GM13976 (cell line): Measurements from ENCODE around the gene EYA4.
A peak's percentile ranks its signal among the peaks of the same experiment; 100 is the strongest.

Experiments used
- DNase-seq: peaks from one replicate; pipeline ENCODE4 v3.0.0; 2012; ENCODE audit warnings: low spot score
- in situ Hi-C: fragments of 300-500 bp; cut with MboI; formaldehyde crosslinking; loops from one replicate; pipeline ENCODE4 v1.12.0; 2022; ENCODE audit warnings: low sequenced_read_pairs, mixed read lengths, inconsistent platforms; ENCODE audit not compliant: unreplicated experiment
- TF ChIP-seq, protein P1 (sequence below): IDR thresholded peaks from 2 replicates; pipeline ENCODE4 v1.5.1; 2012; ENCODE audit warnings: borderline replicate concordance, mild to moderate bottlenecking; ENCODE audit not compliant: insufficient read depth; ENCODE audit errors: extremely low read depth, missing control alignments, control extremely low read depth

Gene EYA4

DNA sequence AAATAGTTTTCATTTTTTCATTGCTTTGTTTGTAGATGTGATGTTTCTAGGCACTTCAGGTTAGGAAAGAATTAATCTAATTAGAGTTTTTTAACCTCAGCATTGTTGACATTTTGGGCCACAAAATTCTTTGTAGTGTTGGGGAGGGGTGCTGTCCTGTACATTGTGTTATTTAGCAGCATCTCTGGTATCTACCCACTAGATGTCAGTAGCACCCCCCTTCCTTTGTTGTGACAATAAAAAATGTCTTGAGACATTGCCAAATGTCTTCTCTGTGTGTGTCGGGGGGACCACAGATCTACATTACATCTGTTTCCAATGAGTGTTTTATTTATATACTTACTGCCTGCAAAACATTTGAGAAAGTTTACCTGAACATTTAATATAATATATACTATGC lies 45.6 kb downstream of the EYA4 start:
- peak; percentile 18 for DNase-seq
- TF ChIP-seq, protein P1, sequence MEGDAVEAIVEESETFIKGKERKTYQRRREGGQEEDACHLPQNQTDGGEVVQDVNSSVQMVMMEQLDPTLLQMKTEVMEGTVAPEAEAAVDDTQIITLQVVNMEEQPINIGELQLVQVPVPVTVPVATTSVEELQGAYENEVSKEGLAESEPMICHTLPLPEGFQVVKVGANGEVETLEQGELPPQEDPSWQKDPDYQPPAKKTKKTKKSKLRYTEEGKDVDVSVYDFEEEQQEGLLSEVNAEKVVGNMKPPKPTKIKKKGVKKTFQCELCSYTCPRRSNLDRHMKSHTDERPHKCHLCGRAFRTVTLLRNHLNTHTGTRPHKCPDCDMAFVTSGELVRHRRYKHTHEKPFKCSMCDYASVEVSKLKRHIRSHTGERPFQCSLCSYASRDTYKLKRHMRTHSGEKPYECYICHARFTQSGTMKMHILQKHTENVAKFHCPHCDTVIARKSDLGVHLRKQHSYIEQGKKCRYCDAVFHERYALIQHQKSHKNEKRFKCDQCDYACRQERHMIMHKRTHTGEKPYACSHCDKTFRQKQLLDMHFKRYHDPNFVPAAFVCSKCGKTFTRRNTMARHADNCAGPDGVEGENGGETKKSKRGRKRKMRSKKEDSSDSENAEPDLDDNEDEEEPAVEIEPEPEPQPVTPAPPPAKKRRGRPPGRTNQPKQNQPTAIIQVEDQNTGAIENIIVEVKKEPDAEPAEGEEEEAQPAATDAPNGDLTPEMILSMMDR = no peak
- in situ Hi-C loops = no loop called here

DNA sequence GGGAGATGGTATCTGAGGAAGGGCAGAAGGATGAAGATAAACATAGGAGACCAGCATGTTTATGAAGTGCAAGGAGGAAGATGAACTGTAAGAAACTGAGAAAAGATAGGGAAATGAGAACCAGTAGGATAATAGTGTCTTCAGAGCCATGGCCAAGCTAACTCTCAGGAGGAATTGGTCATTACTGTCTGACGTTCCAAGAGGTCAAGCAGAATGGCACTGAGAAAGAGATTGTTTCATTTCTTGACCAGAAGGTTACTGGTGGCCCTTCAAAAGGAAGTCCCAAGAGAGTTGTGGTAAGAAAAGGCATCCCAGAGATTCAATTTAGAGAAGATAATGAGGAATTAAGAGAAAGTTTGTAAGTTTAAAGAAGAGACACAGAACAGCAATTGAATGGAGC lies 47.5 kb downstream of the EYA4 start:
- in situ Hi-C loops = no loop called here
- TF ChIP-seq, protein P1 = no peak
- no peak for DNase-seq

- no peak for DNase-seq
- TF ChIP-seq, protein P1 = no peak
- in situ Hi-C loops = no loop called here
Observed at GRCh38 chr6:133289733-133290306, 48.7 kb downstream of the EYA4 start.

- no peak for DNase-seq
- in situ Hi-C loops = no loop called here
- TF ChIP-seq, protein P1 = no peak
Observed at GRCh38 chr6:133290930-133291329, 49.8 kb downstream of the EYA4 start.

GRCh38 chr6:133291671-133292070 lies 50.5 kb downstream of the EYA4 start:
- DNase-seq = no peak
- TF ChIP-seq, protein P1 = no peak
- in situ Hi-C loops = no loop called here

DNA sequence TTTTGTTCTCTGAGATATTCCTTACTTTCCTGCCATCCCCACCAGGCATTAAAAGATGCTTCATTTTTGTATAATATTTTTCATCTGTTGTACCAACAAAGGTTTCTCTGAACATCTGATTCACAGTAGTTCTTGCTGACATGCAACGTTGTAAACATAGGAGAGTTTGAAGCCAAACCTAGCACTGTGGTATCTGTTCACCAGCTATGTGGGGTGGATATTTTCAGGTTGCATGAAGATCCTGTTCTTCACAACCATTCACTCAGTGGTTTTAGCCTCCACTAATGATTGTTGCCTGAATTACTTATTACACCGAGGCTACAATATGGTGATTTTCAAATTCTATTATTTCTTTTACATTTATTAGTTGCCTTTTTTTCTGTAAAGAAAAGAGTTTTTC lies 56.5 kb downstream of the EYA4 start:
- TF ChIP-seq, protein P1 = no peak
- in situ Hi-C loops = no loop called here
- no peak for DNase-seq

- no peak for DNase-seq
- TF ChIP-seq, protein P1 = no peak
- in situ Hi-C loops = no loop called here
Observed at GRCh38 chr6:133298335-133298734, 57.2 kb downstream of the EYA4 start.
